PC-3 (cell line): ENCODE results near the gene ZNF469. TPM values are rescaled to one million over a fixed set of nuclear protein-coding genes. Genes with fewer than 3 reads are reported as not detected.

Experiments used
- ATAC-seq: fragments of 200-7000 bp; cut with Tn5 transposase; 2 replicates; pipeline ENCODE4 v1.9.1; 2020; ENCODE audit warnings: mild to moderate bottlenecking, moderate library complexity
- BruUV-seq: library from RNA; stranded (reverse); fragments of 400-500 nt; replicated peaks from 2 replicates; lab custom pipeline; 2021; lab: Mats Ljungman, UMichigan
- CTCF ChIA-PET: fragments of 300-600 bp; sonication (Branson Sonifier 250); formaldehyde crosslinking; loops from one replicate; lab custom pipeline; 2022; ENCODE audit warnings: antibody characterized with exemption; lab: Charles Lee
- POLR2A ChIA-PET: fragments of 300-600 bp; sonication (Branson Sonifier 250); formaldehyde crosslinking; loops from one replicate; lab custom pipeline; 2022; ENCODE audit warnings: antibody characterized with exemption; ENCODE audit not compliant: unreplicated experiment; lab: Charles Lee
- DNase-seq: peaks from one replicate; pipeline ENCODE4 v3.0.0-alpha.2; 2015
- H2AFZ ChIP-seq: fragments of 300-600 bp; sonication (generic); 2 replicates; pipeline ENCODE4 v1.6.0; 2016; ENCODE audit warnings: antibody characterized with exemption, low read length
- H3F3A ChIP-seq: fragments of 300-600 bp; sonication (generic); one replicate; pipeline ENCODE4 v1.6.0; 2017; ENCODE audit warnings: antibody characterized with exemption, low read length, control low read depth, mild to moderate bottlenecking; ENCODE audit not compliant: unreplicated experiment
- H3K27ac ChIP-seq: fragments of 300-600 bp; sonication (generic); 2 replicates; pipeline ENCODE4 v1.5.1; 2016; ENCODE audit warnings: mild to moderate bottlenecking, low read length
- H3K27me3 ChIP-seq: fragments of 300-600 bp; sonication (generic); 2 replicates; pipeline ENCODE4 v1.6.1; 2016; ENCODE audit warnings: low read length, mixed read lengths
- H3K36me3 ChIP-seq: fragments of 300-600 bp; sonication (generic); 2 replicates; pipeline ENCODE4 v1.6.1; 2016; ENCODE audit warnings: low read depth, mixed run types, low read length, mixed read lengths
- H3K4me1 ChIP-seq: fragments of 300-600 bp; sonication (generic); 2 replicates; pipeline ENCODE4 v1.5.1; 2016; ENCODE audit warnings: low read length; ENCODE audit not compliant: insufficient read depth
- H3K4me2 ChIP-seq: fragments of 300-600 bp; sonication (generic); 2 replicates; pipeline ENCODE4 v1.6.0; 2016; ENCODE audit warnings: low read length
- H3K4me3 ChIP-seq: fragments of 300-600 bp; sonication (generic); 2 replicates; pipeline ENCODE4 v1.5.1; 2016; ENCODE audit warnings: mild to moderate bottlenecking, low read length, mixed read lengths
- H3K79me2 ChIP-seq: fragments of 300-600 bp; sonication (generic); 2 replicates; pipeline ENCODE4 v1.6.1; 2017; ENCODE audit warnings: low read length, mixed read lengths
- H3K9ac ChIP-seq: fragments of 300-600 bp; sonication (generic); 2 replicates; pipeline ENCODE4 v1.6.0; 2016; ENCODE audit warnings: mild to moderate bottlenecking, low read length
- H3K9me2 ChIP-seq: fragments of 300-600 bp; sonication (generic); replicated peaks from 2 replicates; pipeline ENCODE4 v1.6.1; 2016; ENCODE audit warnings: mixed run types, low read length, mixed read lengths
- H3K9me3 ChIP-seq: fragments of 300-600 bp; sonication (generic); 2 replicates; pipeline ENCODE4 v1.6.1; 2016; ENCODE audit warnings: low read length, mixed read lengths
- H4K20me1 ChIP-seq: fragments of 300-600 bp; sonication (generic); 2 replicates; pipeline ENCODE4 v1.6.1; 2016; ENCODE audit warnings: low read length, mixed read lengths
- EZH2 ChIP-seq: fragments of 300-600 bp; sonication (generic); IDR thresholded peaks from one replicate; pipeline ENCODE4 v1.6.1; 2017; ENCODE audit warnings: antibody characterized with exemption, mild to moderate bottlenecking, low read length; ENCODE audit not compliant: unreplicated experiment
- EZH2phosphoT487 ChIP-seq: fragments of 300-600 bp; sonication (generic); IDR thresholded peaks from 2 replicates; pipeline ENCODE4 v1.6.1; 2018; ENCODE audit warnings: mild to moderate bottlenecking, antibody characterized with exemption, low read length, borderline replicate concordance
- intact Hi-C: fragments of 100-400 bp; cut with micrococcal nuclease; formaldehyde crosslinking; loops from 2 replicates; pipeline ENCODE4 v1.9.0; 2023
- total RNA-seq: library from RNA; depleted of rRNA; stranded (reverse); fragments of >200 nt; gene quantifications from 2 replicates; pipeline ENCODE4 v1.2.3, GENCODE V29; 2014
- TF ChIP-seq, protein P1 (sequence below): fragments of 300-600 bp; sonication (generic); conservative IDR thresholded peaks from 2 replicates; pipeline ENCODE4 v1.5.1; 2017; ENCODE audit warnings: antibody characterized with exemption, low read depth, mild to moderate bottlenecking, low read length

The ZNF469 gene
- total RNA-seq, 1 experiment from 2014 or later, result 3.1 TPM

DNA sequence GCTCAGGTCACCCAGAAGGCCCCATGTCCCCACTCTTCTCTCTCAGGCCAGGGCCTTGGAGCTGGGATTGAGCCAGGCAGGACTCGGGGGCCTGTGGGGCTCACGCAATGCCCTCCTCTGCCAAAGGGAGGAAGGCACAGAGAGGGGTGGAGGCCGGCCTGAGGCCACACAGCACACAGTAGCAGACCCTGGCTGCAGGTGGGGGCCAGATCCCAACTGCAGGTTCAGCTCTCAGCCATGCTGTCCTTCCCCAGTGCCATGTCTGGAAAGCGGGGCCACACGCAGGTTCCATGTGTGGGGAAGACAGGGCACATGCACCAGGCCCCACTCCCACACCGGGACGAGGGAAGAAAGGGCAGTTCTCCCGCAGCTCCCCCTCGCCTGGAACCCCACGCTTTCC is 37.0 kb downstream of the ZNF469 start:
- H3F3A ChIP-seq, result no peaks in the 10 kb centered on the region
- no peak for DNase-seq
- CTCF ChIA-PET, result no interaction called here
- H3K4me1 ChIP-seq, result no peaks in the 10 kb centered on the region
- H3K79me2 ChIP-seq, result no peaks in the 10 kb centered on the region
- no peak for ATAC-seq
- H3K9ac ChIP-seq, result no peak overlapping the region
- H2AFZ ChIP-seq, result no peak overlapping the region
- H3K9me2 ChIP-seq, result no peaks in the 10 kb centered on the region
- no peaks in the 10 kb centered on the region for H4K20me1 ChIP-seq
- intact Hi-C loops, result no loop called here
- no peak overlapping the region for H3K4me2 ChIP-seq
- TF ChIP-seq, protein P1, sequence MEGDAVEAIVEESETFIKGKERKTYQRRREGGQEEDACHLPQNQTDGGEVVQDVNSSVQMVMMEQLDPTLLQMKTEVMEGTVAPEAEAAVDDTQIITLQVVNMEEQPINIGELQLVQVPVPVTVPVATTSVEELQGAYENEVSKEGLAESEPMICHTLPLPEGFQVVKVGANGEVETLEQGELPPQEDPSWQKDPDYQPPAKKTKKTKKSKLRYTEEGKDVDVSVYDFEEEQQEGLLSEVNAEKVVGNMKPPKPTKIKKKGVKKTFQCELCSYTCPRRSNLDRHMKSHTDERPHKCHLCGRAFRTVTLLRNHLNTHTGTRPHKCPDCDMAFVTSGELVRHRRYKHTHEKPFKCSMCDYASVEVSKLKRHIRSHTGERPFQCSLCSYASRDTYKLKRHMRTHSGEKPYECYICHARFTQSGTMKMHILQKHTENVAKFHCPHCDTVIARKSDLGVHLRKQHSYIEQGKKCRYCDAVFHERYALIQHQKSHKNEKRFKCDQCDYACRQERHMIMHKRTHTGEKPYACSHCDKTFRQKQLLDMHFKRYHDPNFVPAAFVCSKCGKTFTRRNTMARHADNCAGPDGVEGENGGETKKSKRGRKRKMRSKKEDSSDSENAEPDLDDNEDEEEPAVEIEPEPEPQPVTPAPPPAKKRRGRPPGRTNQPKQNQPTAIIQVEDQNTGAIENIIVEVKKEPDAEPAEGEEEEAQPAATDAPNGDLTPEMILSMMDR, result no peak
- TF ChIP-seq EZH2 (no peak), EZH2phosphoT487 (no peak)
- POLR2A ChIA-PET, result no interaction called here
- no peak overlapping the region for H3K27ac ChIP-seq
- H3K36me3 ChIP-seq, result no peaks in the 10 kb centered on the region
- BruUV-seq, result no TSS peak
- H3K4me3 ChIP-seq, result no peak overlapping the region
- no peaks in the 10 kb centered on the region for H3K9me3 ChIP-seq
- no peaks in the 10 kb centered on the region for H3K27me3 ChIP-seq

DNA sequence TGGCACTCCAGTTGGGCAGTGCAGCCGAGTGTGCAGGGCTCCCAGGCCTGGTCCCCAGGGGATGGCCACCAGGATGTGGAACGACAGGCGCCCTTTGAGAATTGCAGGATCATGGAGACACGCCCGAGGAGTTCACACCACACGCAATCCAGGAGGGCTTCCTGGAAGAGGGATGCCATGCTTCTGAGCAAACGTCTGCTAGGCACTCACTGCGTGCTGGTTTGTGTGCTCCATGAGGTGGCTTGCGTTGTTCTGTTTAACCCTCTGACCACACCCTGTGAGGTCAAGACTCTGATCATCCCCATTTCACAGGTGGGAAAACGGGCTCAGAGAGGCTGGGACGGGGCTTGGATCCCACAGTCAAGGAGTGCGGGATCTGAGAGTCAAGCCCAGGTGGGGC is 37.7 kb downstream of the ZNF469 start:
- Histone ChIP-seq H3K9me2 (no peaks in the 10 kb centered on the region), H3K9me3 (no peaks in the 10 kb centered on the region), H3K4me1 (no peaks in the 10 kb centered on the region), H3K79me2 (no peaks in the 10 kb centered on the region), H3K27ac (no peak overlapping the region), H3K27me3 (no peaks in the 10 kb centered on the region), H4K20me1 (no peaks in the 10 kb centered on the region), H3K36me3 (no peaks in the 10 kb centered on the region), H3K4me3 (no peak overlapping the region), H3K4me2 (no peak overlapping the region), H3K9ac (no peak overlapping the region), H3F3A (no peaks in the 10 kb centered on the region), H2AFZ (no peak overlapping the region)
- ChIA-PET CTCF (no interaction called here), POLR2A (no interaction called here)
- ATAC-seq, result no peak
- BruUV-seq, result no TSS peak
- DNase-seq, result no peak
- TF ChIP-seq, protein P1, result no peak
- TF ChIP-seq EZH2, result no peak
- no peak for TF ChIP-seq EZH2phosphoT487
- intact Hi-C loops, result no loop called here

DNA sequence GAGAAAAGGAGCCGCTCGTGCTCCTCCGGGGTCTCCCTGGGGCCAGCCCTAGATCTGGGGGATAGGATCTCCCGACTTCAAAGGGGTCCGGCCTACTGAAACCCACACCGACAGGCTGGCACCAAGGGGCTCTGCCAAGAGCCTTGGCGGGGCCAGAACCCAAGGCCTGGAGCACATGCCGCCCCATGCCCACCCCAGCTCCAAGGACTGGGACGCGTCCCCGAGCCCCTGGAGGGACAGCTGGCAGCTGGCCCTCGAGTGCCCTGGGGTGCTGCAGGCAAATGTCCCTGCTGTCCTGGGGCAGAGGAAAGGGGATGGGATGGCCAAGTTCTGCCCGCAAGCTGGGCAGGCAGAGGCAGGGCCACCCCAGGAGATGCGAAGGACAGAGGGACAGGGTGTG is 38.5 kb downstream of the ZNF469 start:
- intact Hi-C loops, result no loop called here
- ChIA-PET CTCF (no interaction called here), POLR2A (no interaction called here)
- Histone ChIP-seq H3F3A (no peaks in the 10 kb centered on the region), H3K4me3 (no peak overlapping the region), H3K9me3 (no peaks in the 10 kb centered on the region), H3K4me2 (no peak overlapping the region), H4K20me1 (no peaks in the 10 kb centered on the region), H3K9me2 (no peaks in the 10 kb centered on the region), H3K27me3 (no peaks in the 10 kb centered on the region), H3K79me2 (no peaks in the 10 kb centered on the region), H2AFZ (no peak overlapping the region), H3K27ac (no peak overlapping the region), H3K9ac (no peak overlapping the region), H3K4me1 (no peaks in the 10 kb centered on the region), H3K36me3 (no peaks in the 10 kb centered on the region)
- TF ChIP-seq EZH2phosphoT487 (no peak), EZH2 (no peak)
- TF ChIP-seq, protein P1, result no peak
- no peak for DNase-seq
- BruUV-seq, result no TSS peak
- ATAC-seq, result no peak
